K562 (cell line): Measurements from ENCODE around the gene CLP1. TPM values are rescaled to one million over a fixed set of nuclear protein-coding genes. Genes with fewer than 3 reads are reported as not detected.

Experiments used
- ATAC-seq: fragments of 200-7000 bp; cut with Tn5 transposase; 3 replicates; pipeline ENCODE4 v1.9.1; 2020; ENCODE audit warnings: moderate library complexity
- BruUV-seq: library from RNA; stranded (reverse); fragments of 400-500 nt; replicated peaks from 2 replicates; lab custom pipeline; 2021; lab: Mats Ljungman, UMichigan
- CTCF ChIA-PET: fragments of 300-600 bp; formaldehyde crosslinking; extraction: SDS; loops from one replicate; lab custom pipeline; 2021; ENCODE audit warnings: low intra/inter-chr PET ratio; lab: Yijun Ruan, JAX
- POLR2A ChIA-PET: fragments of 300-600, 350-650 bp; sonication (Branson Sonifier 250); formaldehyde crosslinking; extraction: SDS; loops from one replicate; lab custom pipeline; 2021; ENCODE audit warnings: antibody characterized with exemption, inconsistent platforms; lab: Yijun Ruan, JAX
- DNase-seq, 4 experiments: peaks; one replicate each; pipeline versions ENCODE4 v3.0.0 to v3.0.0-alpha.2; 2011 to 2018; ENCODE audit warnings: low spot score in 3 of 4, mixed read lengths in 3 of 4; ENCODE audit errors: extremely low read depth in 1 of 4
- FAIRE-seq: peaks from 2 replicates; lab custom pipeline; 2011; peaks lifted over from hg19 to GRCh38; lab: Jason Lieb, UNC
- H2AFZ ChIP-seq: 2 replicates; pipeline ENCODE4 v1.6.0; 2011; ENCODE audit warnings: low read depth, low read length, control low read depth, inconsistent platforms
- H3K27ac ChIP-seq: fragments of 200-600 bp; 3 replicates; pipeline ENCODE4 v1.8.0; 2011; ENCODE audit warnings: low read depth, mild to moderate bottlenecking, control low read depth, inconsistent platforms, low read length, moderate library complexity, mixed read lengths; ENCODE audit errors: extremely low read depth
- H3K27me3 ChIP-seq, 2 experiments: fragments of 300-600 bp in 1 of 2; 2 replicates in 1 of 2; 3 replicates in 1 of 2; pipeline versions ENCODE4 v1.6.0 to v1.8.0; 2011; ENCODE audit warnings: inconsistent platforms in 2 of 2, low read length in 2 of 2, mild to moderate bottlenecking in 1 of 2, mixed read lengths in 1 of 2, moderate library complexity in 1 of 2; ENCODE audit not compliant: control insufficient read depth in 2 of 2, insufficient read depth in 2 of 2
- H3K36me3 ChIP-seq: fragments of 300-600 bp; 3 replicates; pipeline ENCODE4 v1.8.0; 2011; ENCODE audit warnings: mild to moderate bottlenecking, low read length, inconsistent platforms; ENCODE audit not compliant: control insufficient read depth, insufficient read depth
- H3K4me1 ChIP-seq, 2 experiments: fragments of 200-600 bp in 1 of 2; replicated peaks in 1 of 2; 2 replicates in 1 of 2; 3 replicates in 1 of 2; pipeline versions ENCODE4 v1.5.1 to v1.8.0; 2011; ENCODE audit warnings: inconsistent platforms in 2 of 2, low read length in 2 of 2, mild to moderate bottlenecking in 1 of 2, mixed read lengths in 1 of 2, moderate library complexity in 1 of 2; ENCODE audit not compliant: control insufficient read depth in 2 of 2, insufficient read depth in 2 of 2
- H3K4me2 ChIP-seq: 2 replicates; pipeline ENCODE4 v1.6.1; 2011; ENCODE audit warnings: low read length, control low read depth, inconsistent platforms, mixed read lengths; ENCODE audit not compliant: insufficient read depth
- H3K4me3 ChIP-seq: fragments of 200-600 bp; sonication (generic), shearing (Covaris generic); 2 replicates; pipeline ENCODE4 v1.5.1; 2016; ENCODE audit warnings: control low read depth, inconsistent platforms
- H3K79me2 ChIP-seq: fragments of 200-600 bp; 3 replicates; pipeline ENCODE4 v1.8.0; 2011; ENCODE audit warnings: low read length, inconsistent platforms; ENCODE audit not compliant: control insufficient read depth, insufficient read depth
- H3K9ac ChIP-seq, 2 experiments: 2 replicates each; pipeline versions ENCODE4 v1.6.0 to v1.6.1; 2011; ENCODE audit warnings: low read depth in 2 of 2, low read length in 2 of 2, control low read depth in 1 of 2, inconsistent platforms in 1 of 2, mild to moderate bottlenecking in 1 of 2, mixed read lengths in 1 of 2; ENCODE audit not compliant: insufficient read depth in 1 of 2
- H3K9me1 ChIP-seq: one replicate; pipeline ENCODE4 v1.6.0; 2011; ENCODE audit warnings: inconsistent platforms, mild to moderate bottlenecking, low read length, moderate library complexity; ENCODE audit not compliant: control insufficient read depth, insufficient read depth
- H3K9me3 ChIP-seq: replicated peaks from 2 replicates; pipeline ENCODE4 v1.5.1; 2011; ENCODE audit warnings: low read depth, low read length, inconsistent platforms; ENCODE audit not compliant: control insufficient read depth, insufficient read depth
- H4K20me1 ChIP-seq: replicated peaks from 2 replicates; pipeline ENCODE4 v1.6.1; 2011; ENCODE audit warnings: low read length, inconsistent platforms, mixed read lengths; ENCODE audit not compliant: control insufficient read depth, insufficient read depth
- BCLAF1 ChIP-seq, 2 experiments: fragments of 450-650 bp in 1 of 2; IDR thresholded peaks; 2 replicates each; pipeline ENCODE4 v1.6.1; 2011 to 2017; ENCODE audit warnings: low read depth in 2 of 2, antibody characterized with exemption in 1 of 2, borderline replicate concordance in 1 of 2, low read length in 1 of 2, mild to moderate bottlenecking in 1 of 2, mixed read lengths in 1 of 2; ENCODE audit not compliant: control insufficient read depth in 1 of 2
- GTF2B ChIP-seq: IDR thresholded peaks from 2 replicates; pipeline ENCODE4 v1.6.1; 2011; ENCODE audit not compliant: insufficient read length; ENCODE audit errors: extremely low read depth
- NR0B1 ChIP-seq: fragments of 450-650 bp; IDR thresholded peaks from one replicate; pipeline ENCODE4 v1.6.1; 2018; ENCODE audit warnings: mild to moderate bottlenecking, moderate library complexity; ENCODE audit not compliant: partially characterized antibody
- SAFB2 ChIP-seq: fragments of 200-400 bp; formaldehyde crosslinking; IDR thresholded peaks from 2 replicates; pipeline ENCODE4 v1.6.1; 2018; ENCODE audit warnings: borderline replicate concordance, low read length, low read depth, moderate library complexity; ENCODE audit not compliant: severe bottlenecking
- TBP ChIP-seq: optimal IDR thresholded peaks from 2 replicates; pipeline ENCODE3; 2011; ENCODE audit warnings: low read depth, low read length, improper control_type of control experiment
- WGBS: fragments of 100-300 bp; shearing (Covaris generic); methylation state at CpG from one replicate; pipeline ENCODE4 v1.1.6; 2016; ENCODE audit warnings: low coverage, mixed read lengths; ENCODE audit not compliant: insufficient coverage; ENCODE audit errors: missing lambda C conversion rate; 5-methylcytosine and 5-hydroxymethylcytosine counted together
- in situ Hi-C: fragments of 300-500 bp; cut with MboI; formaldehyde crosslinking; loops from 4 replicates; pipeline ENCODE4 v1.15.0; 2018; ENCODE audit warnings: inconsistent platforms, mixed read lengths
- intact Hi-C: fragments of 100-400 bp; cut with micrococcal nuclease; formaldehyde crosslinking; loops from 2 replicates; pipeline ENCODE4 v1.14.2; 2022
- polyA plus RNA-seq, 8 experiments: library from polyadenylated mRNA; depleted of rRNA in 4 of 8; stranded (reverse) in 5 of 8; unstranded in 3 of 8; fragments of >200 nt; fragmentation: Nextera tagmentation in 2 of 8; fragmentation: Illumina TruSeq in 1 of 8; extraction: Ambion mirVana in 2 of 8; extraction: Trizol in 1 of 8; gene quantifications; 2 replicates each; pipeline versions ENCODE4 v1.2.1 to v1.2.3, GENCODE V29; 2011 to 2014; ENCODE audit warnings: inconsistent platforms in 1 of 8, missing spikeins in 1 of 8
- total RNA-seq, 7 experiments: library from RNA; depleted of rRNA in 6 of 7; stranded (reverse); fragments of >200 nt in 6 of 7; fragmentation: Illumina TruSeq in 2 of 7; extraction: Trizol in 2 of 7; gene quantifications; 2 replicates each; pipeline versions ENCODE4 v1.2.1 to v1.2.3, GENCODE V29; 2011 to 2021; ENCODE audit warnings: low replicate concordance in 1 of 7

CLP1 gene
- total and polyA plus RNA-seq, 9 of the 15 experiments (the other 6 are each of a cell fraction or from before 2014, with no cell fraction given): 19.1 to 46.2 (median 27.8) TPM

- H3K4me2 ChIP-seq: no peak overlapping the region
- H3K9me3 ChIP-seq: no peaks in the 10 kb centered on the region
- H3K79me2 ChIP-seq: no peaks in the 10 kb centered on the region
- H3K4me1 ChIP-seq: peaks cover 32 to 39% of the 10 kb centered on the region in 2 experiments
- DNase-seq (no peak), FAIRE-seq (no peak)
- H3K9me1 ChIP-seq: no peaks in the 10 kb centered on the region
- H3K36me3 ChIP-seq: no peaks in the 10 kb centered on the region
- no peak for TF ChIP-seq SAFB2
- no peak for TF ChIP-seq NR0B1
- TF ChIP-seq TBP: peak; percentile 53
- TF ChIP-seq GTF2B: peak; percentile 46
- peak in 1 of 2 experiments; percentile 44; a peak in 1 of 4 replicates for TF ChIP-seq BCLAF1 (IDR thresholded peaks at IDR 0.05; ENCODE audit: borderline replicate concordance in 1 of 2, control insufficient read depth in 1 of 2, low read depth in 2 of 2, low read length in 1 of 2)
- TF ChIP-seq, all 486 proteins: peak for 3
- H3K4me3 ChIP-seq: no peak overlapping the region
- no peaks in the 10 kb centered on the region; the same call in 1 of the 2 replicates for H4K20me1 ChIP-seq
- no peak overlapping the region for H3K27ac ChIP-seq
- in situ Hi-C loops: loop anchor here (10.0 kb wide), 1 partner anchor 191 kb away; no protein-coding TSS in a partner anchor
- no peak overlapping the region for H2AFZ ChIP-seq
- POLR2A ChIA-PET: interaction anchor here (0.6 kb wide), 1 partner anchor 10 kb away, joined by 3 read pairs; no protein-coding TSS in a partner anchor
- BruUV-seq: no TSS peak
- no peak for ATAC-seq
- CTCF ChIA-PET: interaction anchor here (1.4 to 1.5 kb wide), 2 partner anchors 78 to 154 kb away, joined by 5 to 8 read pairs; partner anchors contain the start of gene UBE2L6
- 21% methylated on average over 5 of the region's 5 CpGs for WGBS
- H3K9ac ChIP-seq: no peak overlapping the region
- intact Hi-C loops: loop anchor here (2.0 kb wide), 1 partner anchor 301 kb away; no protein-coding TSS in a partner anchor
- H3K27me3 ChIP-seq: peaks cover 0 to 15% of the 10 kb centered on the region in 2 experiments; a peak in 2 of 5 replicates
Measured at GRCh38 chr11:57645689-57646085, 11.9 kb upstream of the CLP1 start.
